GM21737 (cell line): ENCODE data around the gene HSPB2.
"Not testable (repeated sequence)": the region's sequence is repeated elsewhere in the genome, so short reads cannot be mapped to it uniquely, and the experiment has no call there.

ENCODE experiments used
- ATAC-seq: cut with Tn5 transposase; IDR thresholded peaks from one replicate; pipeline ENCODE4 v1.9.1; 2021; ENCODE audit warnings: mild to moderate bottlenecking, moderate library complexity; ENCODE audit not compliant: unreplicated experiment

HSPB2 gene

DNA sequence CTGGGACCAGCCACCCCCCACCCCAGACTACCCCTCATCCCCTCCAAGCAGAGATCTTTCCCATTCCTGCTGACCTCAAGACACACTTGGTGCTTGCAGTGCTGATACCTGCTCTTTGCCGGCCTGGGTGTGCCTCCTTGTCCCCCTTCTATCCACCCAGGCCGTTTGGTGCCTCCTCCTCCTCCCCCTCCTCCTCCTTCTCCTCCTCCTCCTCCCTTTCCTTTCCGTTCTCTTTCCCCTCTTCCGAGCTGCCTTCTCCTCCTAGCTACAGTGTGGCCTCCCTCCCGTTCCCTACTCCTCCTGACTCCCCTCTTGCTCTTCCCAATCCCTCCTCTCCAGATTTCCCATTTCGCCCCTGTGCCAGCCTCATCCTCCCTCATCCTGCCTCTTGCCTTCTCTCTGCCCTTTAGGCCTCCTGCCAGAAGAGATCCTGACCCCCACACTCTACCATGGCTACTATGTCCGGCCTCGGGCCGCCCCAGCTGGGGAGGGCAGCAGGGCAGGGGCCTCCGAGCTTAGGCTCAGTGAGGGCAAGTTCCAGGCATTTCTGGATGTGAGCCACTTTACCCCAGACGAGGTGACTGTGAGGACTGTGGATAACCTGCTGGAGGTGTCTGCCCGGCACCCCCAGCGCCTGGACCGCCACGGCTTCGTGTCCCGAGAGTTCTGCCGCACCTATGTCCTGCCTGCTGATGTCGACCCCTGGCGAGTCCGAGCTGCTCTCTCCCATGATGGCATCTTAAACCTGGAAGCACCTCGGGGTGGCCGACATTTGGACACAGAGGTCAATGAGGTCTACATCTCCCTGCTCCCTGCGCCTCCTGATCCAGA, 712 bp downstream of the HSPB2 start:
- no peak for ATAC-seq

DNA sequence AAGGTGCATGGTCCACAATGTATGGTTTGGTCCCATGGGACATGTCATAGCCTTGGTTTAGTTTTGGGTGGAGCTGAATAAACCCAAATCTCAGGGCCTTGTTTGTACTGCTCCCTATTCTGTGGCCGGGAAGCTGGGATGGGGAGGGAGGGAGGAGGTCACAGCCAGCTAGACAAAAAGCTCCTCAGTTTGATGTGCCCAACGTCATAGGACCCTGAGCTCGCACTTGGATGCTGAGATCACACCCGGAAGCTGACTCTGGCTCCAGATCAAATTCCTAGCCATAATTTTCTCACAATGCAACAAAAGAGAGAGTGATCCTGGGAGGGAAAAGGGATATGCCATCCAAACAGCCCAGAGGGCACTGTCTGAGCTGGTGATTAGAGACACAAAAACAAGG, 1.5 kb downstream of the HSPB2 start:
- no peak for ATAC-seq

DNA sequence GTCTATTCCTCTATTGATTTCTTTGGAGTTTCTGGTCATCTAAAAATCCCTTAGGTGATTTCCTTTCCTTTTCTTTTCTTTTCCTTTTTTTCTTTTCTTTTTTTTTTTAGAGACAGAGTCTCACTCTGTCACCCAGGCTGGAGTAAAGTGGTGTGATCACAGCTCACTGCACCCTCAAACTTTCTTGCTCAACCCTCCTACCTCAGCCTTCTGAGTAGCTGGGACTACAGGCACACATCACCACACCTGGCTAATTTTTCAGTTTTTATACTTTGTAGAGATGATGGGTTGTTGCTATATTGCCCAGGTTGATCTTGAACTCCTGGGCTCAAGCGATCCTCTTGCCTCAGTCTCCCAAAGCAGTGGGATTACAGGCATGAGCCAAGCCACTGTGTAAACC, 4.2 kb downstream of the HSPB2 start:
- ATAC-seq, result no peak

DNA sequence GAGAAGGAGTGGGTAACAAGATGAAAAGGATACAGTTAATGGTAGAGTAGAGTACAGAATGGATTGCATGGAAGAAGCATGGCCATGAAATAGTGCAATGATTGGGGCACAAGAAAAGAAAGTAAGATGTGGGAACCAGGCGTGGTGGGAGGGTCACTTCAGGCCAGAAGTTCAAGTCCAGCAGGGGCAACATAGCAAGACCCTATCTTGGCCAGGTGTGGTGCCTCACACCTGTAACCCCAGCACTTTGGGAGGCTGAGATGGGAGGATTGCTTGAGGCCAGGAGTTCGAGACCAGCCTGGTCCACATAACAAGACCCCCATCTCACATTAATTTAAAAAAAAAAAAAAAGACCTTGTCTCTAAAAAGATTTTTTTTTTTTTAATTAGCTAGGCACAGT, 4.8 kb downstream of the HSPB2 start:
- ATAC-seq, result no peak

DNA sequence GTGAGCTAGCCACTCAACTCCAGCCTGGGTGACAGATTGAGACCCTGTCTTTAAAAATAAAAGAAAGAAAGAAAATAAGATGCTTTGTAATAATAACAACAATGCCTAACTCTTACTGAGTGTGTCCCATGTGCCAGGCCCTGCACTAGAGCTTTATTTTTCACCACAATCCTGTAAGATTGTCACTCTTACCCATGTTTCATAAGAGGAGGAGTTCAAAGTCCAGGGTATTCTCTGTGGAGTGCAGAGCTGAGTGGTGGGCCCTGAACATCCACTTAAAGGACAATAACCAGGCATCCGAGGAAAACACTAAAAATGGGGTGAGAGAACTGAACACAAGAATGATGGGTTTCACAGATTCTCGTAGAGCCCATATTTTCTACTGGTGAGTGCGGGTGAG, 5.3 kb downstream of the HSPB2 start:
- no peak for ATAC-seq

DNA sequence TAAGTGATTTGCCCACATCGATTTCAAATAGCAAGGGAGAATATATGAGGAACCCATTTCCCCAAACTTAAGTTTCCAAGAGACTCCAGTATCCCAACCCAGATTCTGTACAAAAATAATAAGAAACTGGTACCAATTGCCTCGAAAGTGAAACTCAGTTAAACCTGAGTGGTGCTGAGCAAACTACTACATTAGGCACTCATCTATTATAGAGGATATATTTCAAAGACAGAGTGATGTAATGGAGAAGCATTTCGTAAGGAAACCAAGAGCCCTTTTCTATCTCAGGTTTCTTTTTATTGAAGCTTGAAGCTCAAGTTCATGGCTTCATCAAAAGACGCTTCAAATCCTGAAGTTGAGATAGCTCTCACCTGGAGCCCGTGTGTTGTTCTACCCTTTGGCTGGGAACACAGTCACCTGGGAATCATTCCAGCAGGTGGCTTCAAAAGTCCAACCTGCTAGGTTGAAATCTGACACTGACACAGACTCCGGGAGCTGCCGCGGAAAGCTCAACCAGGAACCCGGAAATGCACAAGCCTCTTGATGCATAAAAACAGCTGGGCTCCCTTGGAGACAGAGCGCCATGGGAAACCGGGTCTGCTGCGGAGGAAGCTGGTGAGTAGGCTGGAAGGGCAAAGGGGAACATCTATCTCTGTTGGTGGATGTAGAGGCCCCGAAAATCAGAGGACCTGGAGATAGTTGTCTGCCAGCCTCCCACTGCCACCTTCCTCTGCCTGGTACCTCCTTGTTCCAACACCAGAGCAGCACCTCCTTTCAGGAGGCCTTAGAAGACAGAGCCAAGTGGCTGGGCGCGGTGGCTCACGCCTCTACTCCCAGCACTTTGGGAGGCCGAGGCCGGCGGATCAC, 6.1 kb downstream of the HSPB2 start, which contains the start of gene C11orf52:
Gene C11orf52 (plus strand): TSS at position 524 of the 867 bp plus-strand sequence. CDS start 60 bp downstream, at position 584.
- ATAC-seq, result no peak

DNA sequence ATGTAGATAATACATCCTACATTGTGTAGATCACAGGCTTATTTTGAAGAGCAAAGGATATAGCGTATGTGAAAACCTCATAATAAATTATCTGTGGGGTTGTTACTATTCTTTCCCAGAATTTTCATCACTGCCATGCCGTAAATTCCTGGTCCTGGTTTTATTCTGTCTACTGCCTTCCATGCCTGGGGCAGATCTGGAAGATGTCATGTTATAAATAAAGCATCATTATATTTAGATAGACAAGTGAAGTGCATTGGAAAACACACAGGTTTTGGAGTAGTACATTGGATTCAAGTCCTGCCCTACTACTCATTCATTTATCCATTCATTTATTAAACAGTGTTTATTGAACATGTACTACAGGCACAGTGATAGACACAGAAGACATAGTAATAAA, 8.4 kb downstream of the HSPB2 start:
- ATAC-seq, result no peak

DNA sequence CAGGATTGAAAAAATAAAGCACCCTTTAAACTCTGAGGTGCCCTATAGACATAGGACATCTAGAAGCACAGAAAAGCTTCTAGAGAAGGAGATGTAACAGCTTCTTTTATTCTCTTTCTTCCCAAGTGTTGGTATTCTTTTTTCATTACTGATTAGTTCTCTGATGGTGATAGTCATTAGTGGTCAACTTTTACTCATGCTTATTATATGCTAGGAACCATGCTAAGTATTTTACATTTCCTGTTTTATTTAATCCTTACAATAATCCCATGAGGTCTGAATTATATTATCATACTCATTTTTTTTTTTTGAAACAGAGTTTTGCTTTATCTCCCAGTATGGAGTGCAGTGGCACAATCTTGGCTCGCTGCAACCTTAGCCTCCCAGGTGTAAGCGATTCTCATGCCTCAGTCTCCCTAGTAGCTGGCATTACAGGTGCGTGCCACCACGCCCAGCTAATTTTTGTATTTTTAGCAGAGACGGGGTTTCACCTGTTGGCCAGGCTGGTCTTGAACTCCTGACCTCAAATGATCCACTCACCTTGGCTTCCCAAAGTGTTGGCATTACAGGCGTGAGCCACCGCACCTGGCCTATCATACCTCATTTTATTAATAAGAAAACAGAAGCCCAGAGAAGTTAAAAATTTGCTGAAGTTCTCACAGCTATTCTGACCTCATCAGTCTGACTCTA, 9.2 kb downstream of the HSPB2 start:
- ATAC-seq, result no peak

DNA sequence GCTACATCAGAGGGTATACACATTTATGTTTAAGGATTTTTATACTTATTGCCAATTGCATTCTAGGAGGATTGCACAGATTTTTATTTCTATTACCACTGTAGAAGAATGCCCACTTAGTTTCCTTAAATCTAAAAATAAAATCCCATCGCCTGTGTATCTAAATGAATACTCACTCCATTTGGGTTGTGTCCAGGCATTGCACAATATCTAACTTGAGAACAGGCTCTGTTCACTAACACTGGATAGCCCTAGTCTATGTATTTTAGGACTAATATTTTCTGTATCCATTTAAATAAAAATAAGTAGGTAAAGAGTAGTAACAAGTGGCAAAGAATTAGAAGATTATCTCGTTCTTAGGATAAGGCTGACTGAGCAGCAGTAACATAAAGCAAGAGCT, 10.3 kb downstream of the HSPB2 start:
- ATAC-seq, result no peak

DNA sequence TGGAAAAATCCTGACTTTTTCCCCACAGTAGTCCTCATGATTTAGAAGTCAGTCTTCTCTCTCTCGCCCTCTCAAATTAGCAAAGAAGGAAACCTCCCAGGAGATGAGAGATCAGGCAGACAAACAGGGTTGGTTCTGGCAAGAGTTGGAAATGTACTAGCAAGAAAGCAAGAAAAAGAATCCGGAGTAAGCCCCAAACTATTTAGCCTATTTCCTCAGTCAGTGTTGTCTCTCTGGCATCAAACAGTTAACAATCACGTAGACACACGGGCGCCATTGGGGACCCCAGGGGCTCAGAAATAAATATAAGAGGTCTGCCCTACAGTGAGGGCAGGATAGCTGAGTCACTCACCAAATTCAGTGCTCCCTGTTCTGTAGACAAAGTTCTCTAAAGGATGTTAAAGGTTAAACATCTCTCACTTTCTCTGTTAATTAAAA, 10.8 kb downstream of the HSPB2 start:
- no peak for ATAC-seq

DNA sequence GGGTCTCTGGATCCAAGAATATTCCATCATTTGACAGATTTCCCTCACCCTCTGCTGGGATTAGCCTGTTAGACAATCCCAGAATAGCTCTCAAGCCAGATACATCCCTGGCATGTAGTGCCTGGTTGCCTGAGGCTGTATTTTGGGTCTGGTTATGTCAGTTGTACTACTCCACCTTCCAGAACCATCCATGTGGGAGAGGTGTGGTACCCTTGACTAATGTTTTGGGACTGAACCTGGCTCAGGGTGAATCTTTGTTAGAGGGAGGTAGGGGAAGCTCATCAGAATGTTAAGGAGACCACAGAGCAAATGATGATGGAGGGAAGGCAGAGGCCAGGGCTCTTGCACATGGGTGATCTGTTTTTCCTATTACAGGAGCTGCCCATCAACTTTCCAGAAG, 11.4 kb downstream of the HSPB2 start:
- no peak for ATAC-seq

DNA sequence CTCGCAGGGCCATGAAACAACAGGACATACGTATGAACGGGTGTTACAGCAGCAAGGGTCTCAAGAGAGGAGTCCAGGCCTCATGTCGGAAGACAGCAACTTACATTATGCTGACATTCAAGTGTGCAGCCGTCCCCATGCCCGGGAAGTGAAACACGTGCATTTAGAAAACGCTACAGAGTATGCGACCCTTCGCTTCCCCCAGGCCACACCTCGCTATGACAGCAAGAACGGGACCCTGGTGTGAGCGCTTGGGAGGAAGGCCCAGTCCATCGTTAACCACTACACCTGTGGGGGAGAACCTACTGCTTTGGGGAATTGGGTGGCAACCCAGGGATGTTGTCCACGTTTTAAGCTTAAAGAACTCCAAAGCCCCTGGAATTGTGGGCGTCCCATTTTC, 13.4 kb downstream of the HSPB2 start:
- ATAC-seq, result no peak

DNA sequence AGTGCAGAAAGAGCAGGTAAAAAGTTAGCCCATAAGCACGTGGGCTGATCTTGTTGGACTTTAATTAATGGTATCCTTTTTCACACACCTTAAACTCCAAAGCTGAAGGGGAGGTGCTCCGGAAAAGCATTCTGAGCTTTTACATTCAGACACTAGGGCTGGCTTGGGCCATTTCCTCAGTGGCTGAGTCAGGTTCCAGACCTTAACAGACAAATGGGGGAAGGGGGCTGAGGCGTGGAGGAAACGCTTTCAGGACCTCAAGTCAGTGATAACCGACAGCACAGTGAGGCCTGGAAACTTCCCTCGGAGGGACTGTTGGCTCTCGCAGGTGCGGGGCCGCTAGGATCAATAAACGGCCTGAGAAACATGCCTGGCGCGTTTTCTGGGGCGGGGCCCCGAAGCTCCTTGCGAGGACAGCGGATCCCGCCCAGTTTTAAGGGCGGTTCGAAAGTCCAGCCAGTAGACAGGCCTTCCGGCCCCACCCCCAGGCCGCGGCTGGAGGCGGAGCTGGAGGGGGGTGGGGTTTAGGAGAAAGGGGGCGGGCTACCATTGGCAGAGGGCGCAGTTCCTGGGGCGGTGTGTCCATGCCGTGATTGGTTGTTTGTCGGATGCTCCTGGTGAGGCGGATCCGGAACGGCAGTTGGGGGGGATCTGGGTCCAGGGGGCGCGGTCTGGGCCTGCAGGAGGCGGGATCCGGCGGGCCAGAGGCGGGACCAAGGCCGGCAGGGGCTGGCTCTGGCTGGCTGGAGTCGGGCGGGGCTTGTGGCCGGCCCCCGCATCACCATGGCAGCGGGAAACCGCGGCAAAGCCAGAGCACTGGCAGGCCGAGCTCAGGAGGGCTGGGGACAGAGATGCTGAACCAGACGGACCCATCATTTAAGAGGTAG, 14.2 kb downstream of the HSPB2 start:
- peak; percentile 90 for ATAC-seq

DNA sequence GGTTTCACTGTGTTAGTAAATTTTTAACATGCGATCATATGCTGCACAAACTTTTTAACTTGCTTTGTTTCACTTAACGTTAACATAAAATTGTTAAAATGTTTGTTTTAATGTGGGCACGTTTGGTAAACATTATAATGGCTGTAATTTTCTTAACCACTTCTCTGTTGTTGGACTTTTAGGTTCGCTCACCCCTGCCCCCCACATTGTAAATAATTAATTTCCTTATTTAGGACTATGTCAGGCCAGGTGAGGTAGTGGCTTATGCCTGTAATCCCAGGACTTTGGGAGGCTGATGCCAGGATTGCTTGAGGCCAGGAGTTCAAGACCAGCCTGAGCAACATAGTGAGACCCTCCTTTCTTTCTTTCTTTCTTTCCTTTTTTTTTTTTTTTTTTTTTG, 17.9 kb downstream of the HSPB2 start:
- ATAC-seq, result no peak

DNA sequence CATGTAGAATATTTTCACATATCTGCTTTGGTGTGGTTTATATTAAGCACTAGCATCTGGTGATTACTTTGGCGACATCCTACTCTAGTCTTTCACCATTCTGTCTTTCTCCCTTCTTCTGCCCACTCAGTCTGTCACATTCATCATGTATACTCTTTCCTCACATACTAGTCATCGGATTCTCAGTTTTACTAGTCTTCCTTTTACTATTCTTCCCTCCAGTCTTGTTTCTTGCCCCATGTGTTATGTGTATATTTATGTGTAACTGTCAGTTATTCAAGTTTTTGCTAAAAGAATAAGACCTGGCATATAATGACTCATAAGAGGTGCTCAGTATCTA, 20.0 kb downstream of the HSPB2 start:
- ATAC-seq, result no peak

DNA sequence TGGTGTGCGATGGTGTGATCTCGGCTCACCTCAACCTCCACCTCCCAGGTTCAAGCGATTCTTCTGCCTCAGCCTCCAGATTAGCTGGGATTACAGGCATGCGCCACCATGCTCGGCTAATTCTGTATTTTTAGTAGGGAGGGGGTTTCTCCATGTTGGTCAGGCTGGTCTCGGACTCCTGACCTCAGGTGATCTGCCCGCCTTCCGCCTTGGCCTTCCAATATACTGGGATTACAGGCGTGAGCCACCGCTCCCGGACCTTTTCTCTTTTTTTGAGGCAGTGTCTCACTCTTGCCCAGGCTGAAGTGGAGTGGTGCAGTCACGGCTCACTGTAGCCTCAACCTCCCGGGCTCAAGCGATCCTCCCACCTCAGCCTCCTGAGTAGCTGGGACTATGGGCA, 20.6 kb downstream of the HSPB2 start:
- not testable (repeated sequence) for ATAC-seq

DNA sequence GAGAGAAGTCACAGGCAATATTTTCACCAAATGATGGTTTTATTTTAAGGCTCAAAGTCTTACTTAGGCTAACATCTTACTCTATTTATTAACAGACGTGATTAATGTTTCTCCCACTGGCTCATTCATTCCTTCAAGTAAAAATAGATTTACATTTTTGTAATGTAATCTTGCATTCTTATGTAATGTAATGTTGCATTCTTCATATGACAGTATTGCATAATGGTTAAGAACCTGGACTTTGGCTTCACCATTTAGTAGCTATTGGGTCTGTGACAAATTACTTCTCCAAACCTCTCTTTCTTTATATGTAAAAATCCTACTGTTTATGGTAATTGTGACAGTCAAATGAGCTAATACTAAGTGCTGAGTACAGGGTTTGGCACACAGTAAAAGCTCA, 21.3 kb downstream of the HSPB2 start:
- no peak for ATAC-seq

DNA sequence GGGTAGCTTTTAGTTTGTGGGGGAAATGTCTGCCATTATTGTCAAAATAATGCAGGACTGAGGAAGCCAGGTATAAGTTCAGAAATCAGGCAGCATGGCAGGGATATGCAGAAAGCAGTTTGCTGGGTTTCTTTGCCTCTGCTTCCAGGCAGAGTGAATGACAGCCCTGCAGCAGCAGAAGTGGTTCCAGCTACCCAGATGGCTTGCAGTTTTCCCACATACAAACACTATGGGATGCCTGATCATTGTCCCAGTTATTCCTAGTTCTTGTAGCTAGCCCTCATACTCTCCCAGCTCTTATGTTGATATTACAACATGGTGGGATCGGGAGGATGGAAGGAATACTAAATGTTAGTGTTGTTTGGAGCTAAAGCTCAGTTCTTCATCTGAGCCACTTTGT, 21.8 kb downstream of the HSPB2 start:
- ATAC-seq, result no peak

DNA sequence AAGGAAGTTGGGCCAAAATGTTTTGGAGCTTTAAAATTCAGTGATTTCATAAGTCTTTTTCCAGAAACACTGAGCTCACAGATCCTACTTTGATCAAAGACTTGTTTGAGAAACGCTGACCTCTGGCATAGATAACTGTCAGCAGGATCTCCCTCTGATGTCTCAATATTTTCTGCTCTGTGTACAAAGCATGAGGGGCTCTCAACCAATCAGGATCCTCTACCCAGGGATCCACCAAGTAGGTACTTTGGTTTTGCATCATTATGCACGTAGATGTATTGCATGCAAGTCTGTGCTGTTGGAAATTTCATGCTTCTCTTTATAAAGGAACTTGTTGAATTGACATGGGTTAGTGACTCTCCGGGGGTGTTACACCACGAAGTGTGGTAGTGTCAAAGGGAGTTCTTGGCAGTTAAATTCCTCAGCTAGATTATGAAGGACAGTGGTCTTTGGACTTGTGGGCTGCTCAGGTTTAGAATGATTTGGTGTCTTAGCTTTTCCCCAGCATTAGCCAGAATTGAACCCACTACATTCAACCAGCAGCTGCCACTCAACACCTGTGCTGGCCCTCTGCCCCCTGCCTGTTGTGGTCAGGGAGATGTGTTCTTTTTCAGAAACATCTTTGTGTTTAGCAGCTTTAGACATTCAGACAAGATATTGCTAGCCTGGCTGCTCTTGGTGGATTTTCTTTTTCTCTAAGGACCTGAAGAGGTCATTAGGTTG, 22.9 kb downstream of the HSPB2 start:
- ATAC-seq, result no peak

DNA sequence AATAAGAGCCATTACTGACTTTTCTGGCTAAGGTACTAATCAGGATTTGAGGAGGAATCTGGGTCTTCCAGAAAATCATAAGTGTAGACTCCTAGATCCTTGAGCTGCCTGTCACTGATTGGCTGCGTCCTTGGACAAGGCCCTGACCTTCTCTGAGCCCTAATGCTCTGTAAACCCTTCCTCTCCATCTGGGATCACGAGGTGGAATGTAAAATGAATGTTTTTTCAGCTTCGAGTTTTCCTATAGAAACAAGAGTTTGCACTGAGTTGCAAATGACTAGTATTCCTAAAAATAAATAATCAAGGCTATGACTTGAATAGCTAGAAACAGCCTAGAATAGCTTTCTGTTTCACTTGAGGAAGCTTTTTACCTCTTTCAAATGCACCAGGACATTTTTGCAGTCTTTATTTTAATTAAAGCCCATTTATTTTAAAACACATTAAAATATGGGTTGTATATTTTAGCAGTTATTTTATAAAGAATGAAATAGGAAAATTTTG, 23.6 kb downstream of the HSPB2 start:
- no peak for ATAC-seq
